Prostate gland (tissue), 2 donors: Measurements from ENCODE around the gene SLC27A1. TPM values are rescaled to one million over a fixed set of nuclear protein-coding genes. Genes with fewer than 3 reads are reported as not detected.

Source experiments
- DNase-seq: peaks from one replicate; pipeline ENCODE4 v3.0.0-alpha.2; 2019; ENCODE audit warnings: low spot score
- H3K27ac ChIP-seq, 2 donors: fragments of 200-600 bp; sonication (generic); 2 replicates each; pipeline ENCODE4 v1.5.1; 2017 to 2019
- H3K27me3 ChIP-seq: fragments of 200-600 bp; sonication (generic); replicated peaks from 2 replicates; pipeline ENCODE4 v1.5.1; 2019; ENCODE audit not compliant: insufficient read depth
- H3K36me3 ChIP-seq, 2 donors: fragments of 200-600 bp; sonication (generic); 1 replicate in 1 of 2; 2 replicates in 1 of 2; pipeline versions ENCODE4 v1.5.1 to v1.8.1; 2017 to 2019
- H3K4me1 ChIP-seq: fragments of 200-600 bp; sonication (generic); replicated peaks from 2 replicates; pipeline ENCODE4 v1.5.1; 2019
- H3K4me3 ChIP-seq, 2 donors: fragments of 200-600 bp; sonication (generic); 2 replicates each; pipeline ENCODE4 v1.5.1; 2017 to 2019
- H3K9me3 ChIP-seq: fragments of 200-600 bp; sonication (generic); 2 replicates; pipeline ENCODE4 v1.5.1; 2017
- POLR2A ChIP-seq: fragments of 450-650 bp; IDR thresholded peaks from one replicate; pipeline ENCODE4 v1.6.1; 2016; ENCODE audit warnings: antibody characterized with exemption, mild to moderate bottlenecking
- POLR2AphosphoS5 ChIP-seq: sonication (generic); formaldehyde crosslinking; IDR thresholded peaks from one replicate; pipeline ENCODE4 v1.6.1; 2017; ENCODE audit warnings: antibody characterized with exemption
- WGBS: methylation state at CpG from one replicate; pipeline ENCODE4 v1.1.5; 2018; 5-methylcytosine and 5-hydroxymethylcytosine counted together
- intact Hi-C: fragments of 100-400 bp; cut with DNase I; formaldehyde crosslinking; loops from one replicate; pipeline ENCODE4 v1.14.2; 2022
- total RNA-seq, 2 donors: library from RNA; depleted of rRNA; stranded (reverse); fragments of >200 nt; gene quantifications; one replicate each; pipeline ENCODE4 v1.1.0, GENCODE V29; 2016
- TF ChIP-seq, protein P1 (sequence below), 4 experiments: fragments of 200-600 bp in 2 of 4; fragments of 450-650 bp in 2 of 4; sonication (generic) in 2 of 4; IDR thresholded peaks; 1 replicate in 3 of 4; 2 replicates in 1 of 4; pipeline ENCODE4 v1.5.1; 2016 to 2019; ENCODE audit warnings: antibody characterized with exemption in 4 of 4, mild to moderate bottlenecking in 2 of 4, moderate library complexity in 2 of 4

SLC27A1 gene
- total RNA-seq, 2 donors from 2014 or later = 73.3 to 78.7 TPM

DNA sequence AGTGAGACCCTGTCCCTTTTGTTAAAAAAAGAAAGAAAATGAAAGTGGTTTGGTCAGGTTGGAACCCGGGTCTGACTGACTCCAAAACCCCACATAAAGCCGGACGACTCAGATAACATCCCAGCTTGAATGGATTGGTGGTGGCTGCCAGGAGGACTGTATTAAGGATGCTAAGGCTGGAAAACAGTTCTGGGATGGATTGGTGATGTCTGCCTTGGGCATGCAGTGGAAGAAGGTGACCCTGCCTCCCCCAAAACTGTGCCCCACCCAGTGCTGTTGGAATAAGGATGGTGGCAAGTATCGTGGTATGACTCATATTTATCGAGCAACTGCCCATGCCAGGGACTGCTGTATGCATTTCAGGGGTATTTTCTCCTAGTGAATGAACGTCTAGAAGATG is 66.6 kb downstream of the SLC27A1 start:
- Histone ChIP-seq H3K27me3 (no peaks in the 10 kb centered on the region), H3K27ac (no peak overlapping the region), H3K9me3 (no peaks in the 10 kb centered on the region), H3K4me3 (no peak overlapping the region), H3K36me3 (no peaks in the 10 kb centered on the region), H3K4me1 (no peaks in the 10 kb centered on the region)
- intact Hi-C loops = no loop called here
- no peak for DNase-seq
- TF ChIP-seq POLR2AphosphoS5 = no peak
- TF ChIP-seq, protein P1, sequence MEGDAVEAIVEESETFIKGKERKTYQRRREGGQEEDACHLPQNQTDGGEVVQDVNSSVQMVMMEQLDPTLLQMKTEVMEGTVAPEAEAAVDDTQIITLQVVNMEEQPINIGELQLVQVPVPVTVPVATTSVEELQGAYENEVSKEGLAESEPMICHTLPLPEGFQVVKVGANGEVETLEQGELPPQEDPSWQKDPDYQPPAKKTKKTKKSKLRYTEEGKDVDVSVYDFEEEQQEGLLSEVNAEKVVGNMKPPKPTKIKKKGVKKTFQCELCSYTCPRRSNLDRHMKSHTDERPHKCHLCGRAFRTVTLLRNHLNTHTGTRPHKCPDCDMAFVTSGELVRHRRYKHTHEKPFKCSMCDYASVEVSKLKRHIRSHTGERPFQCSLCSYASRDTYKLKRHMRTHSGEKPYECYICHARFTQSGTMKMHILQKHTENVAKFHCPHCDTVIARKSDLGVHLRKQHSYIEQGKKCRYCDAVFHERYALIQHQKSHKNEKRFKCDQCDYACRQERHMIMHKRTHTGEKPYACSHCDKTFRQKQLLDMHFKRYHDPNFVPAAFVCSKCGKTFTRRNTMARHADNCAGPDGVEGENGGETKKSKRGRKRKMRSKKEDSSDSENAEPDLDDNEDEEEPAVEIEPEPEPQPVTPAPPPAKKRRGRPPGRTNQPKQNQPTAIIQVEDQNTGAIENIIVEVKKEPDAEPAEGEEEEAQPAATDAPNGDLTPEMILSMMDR (IDR thresholded peaks at IDR 0.05) = no peak
- TF ChIP-seq POLR2A = no peak
- 71% methylated on average over 6 of the region's 6 CpGs for WGBS

DNA sequence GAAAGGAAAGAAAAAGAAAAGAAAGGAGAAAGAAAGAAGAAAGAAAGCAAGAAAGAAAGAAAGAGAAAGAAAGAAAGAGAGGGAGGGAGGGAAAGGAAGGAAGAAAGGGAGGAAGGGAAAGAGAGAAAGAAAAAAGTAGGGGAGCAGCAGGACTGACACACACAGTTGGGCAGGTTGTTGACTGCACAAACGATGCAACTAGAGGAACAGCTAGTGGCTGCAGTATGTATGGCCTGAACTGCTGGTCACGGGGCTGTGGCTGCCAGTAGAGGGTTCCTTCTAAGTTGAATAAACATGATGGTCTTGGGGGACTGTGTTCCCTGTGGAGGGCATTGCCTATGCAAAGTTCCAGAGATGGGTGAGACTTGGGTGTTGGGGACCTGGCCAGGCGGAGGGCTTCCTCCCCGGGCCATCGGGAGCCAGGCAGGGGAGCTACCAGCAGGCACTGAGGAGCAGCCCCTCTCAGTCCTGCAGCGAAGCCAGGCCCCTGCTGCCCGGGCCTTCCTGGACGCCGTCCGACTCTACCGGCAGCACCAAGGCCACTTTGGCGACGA is 68.4 kb downstream of the SLC27A1 start:
- Histone ChIP-seq H3K4me1 (no peaks in the 10 kb centered on the region), H3K9me3 (no peaks in the 10 kb centered on the region), H3K27me3 (no peaks in the 10 kb centered on the region), H3K36me3 (no peaks in the 10 kb centered on the region), H3K27ac (no peak overlapping the region), H3K4me3 (peak overlapping the region; percentile 34 to 40)
- DNase-seq = no peak
- 10% methylated on average over 13 of the region's 13 CpGs for WGBS
- TF ChIP-seq POLR2AphosphoS5 = no peak
- TF ChIP-seq, protein P1 (IDR thresholded peaks at IDR 0.05) = no peak
- no peak for TF ChIP-seq POLR2A
- intact Hi-C loops = no loop called here

DNA sequence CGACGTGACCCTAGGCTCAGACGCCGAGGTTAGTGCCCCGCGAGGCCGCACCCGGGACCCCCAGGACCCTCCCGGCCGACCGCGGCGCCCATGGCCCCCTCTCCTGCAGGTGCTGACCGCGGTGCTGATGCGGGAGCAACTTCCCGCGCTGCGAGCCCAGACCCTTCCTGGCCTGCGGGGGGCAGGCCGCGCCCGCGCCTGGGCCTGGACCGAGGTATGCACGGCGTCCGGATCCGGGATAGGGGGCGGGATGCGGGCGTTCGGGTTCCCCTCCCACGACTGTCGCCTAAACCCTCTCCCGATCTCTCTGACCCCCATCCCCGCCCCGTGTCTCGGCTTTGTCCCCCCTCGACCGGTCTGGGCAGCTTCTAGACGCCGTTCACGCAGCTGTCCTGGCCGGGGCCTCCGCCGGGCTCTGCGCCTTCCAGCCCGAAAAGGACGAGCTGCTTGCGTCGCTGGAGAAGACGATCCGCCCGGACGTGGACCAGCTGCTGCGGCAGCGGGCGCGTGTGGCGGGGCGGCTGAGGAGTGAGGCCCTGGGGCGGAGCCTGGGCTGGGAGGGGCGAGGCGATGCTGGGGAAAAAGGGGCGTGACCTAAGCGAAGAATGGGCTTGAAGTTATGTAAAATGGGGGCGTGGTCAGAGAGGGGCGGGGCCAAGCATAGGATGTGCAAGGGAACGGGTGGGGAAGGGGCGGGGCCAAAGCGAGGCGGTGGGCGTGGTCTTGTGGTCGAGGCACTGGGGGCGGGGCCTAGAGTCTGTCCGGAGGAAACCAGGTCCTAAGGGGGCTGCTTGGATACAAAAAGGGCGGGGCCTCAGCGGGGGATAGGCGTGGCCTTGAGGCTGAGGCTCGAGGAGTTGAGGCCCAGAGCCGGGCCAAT is 69.2 kb downstream of the SLC27A1 start:
- no peaks in the 10 kb centered on the region for H3K36me3 ChIP-seq
- peak overlapping the region; percentile 34 to 40 for H3K4me3 ChIP-seq
- no peaks in the 10 kb centered on the region for H3K4me1 ChIP-seq
- H3K27ac ChIP-seq = peak overlapping the region; percentile 34 to 45
- intact Hi-C loops = no loop called here
- DNase-seq = peak; percentile 80
- no peaks in the 10 kb centered on the region for H3K27me3 ChIP-seq
- under 1% methylated on average over 58 of the region's 82 CpGs for WGBS
- H3K9me3 ChIP-seq = no peaks in the 10 kb centered on the region
- TF ChIP-seq, protein P1 (IDR thresholded peaks at IDR 0.05) = peak in 3 of 4 experiments; percentile 13 to 42 (median 28)
- peak; percentile 20 for TF ChIP-seq POLR2AphosphoS5
- no peak for TF ChIP-seq POLR2A

DNA sequence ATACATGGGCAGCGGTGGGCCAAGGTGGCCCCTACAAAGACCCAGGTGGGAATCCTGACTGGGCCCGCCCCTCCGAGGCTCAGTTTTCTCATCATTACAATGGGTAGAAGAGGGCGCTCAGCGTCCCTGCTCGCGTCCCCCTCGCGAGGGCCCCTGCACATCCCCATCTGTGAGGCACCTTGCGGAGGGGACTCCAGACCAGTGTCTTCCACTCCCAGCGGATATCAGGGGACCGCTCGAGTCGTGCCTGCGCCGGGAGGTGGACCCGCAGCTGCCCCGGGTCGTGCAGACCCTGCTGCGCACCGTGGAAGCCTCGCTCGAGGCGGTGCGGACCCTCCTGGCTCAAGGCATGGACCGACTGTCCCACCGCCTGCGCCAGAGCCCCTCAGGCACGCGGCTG is 69.8 kb downstream of the SLC27A1 start:
- WGBS = 75% methylated on average over 28 of the region's 30 CpGs
- no peak overlapping the region for H3K27ac ChIP-seq

More for the DNA sequence above, 69.8 kb downstream of the SLC27A1 start:
- intact Hi-C loops = no loop called here
- DNase-seq = no peak
- no peaks in the 10 kb centered on the region for H3K27me3 ChIP-seq
- H3K4me3 ChIP-seq = no peak overlapping the region
- H3K9me3 ChIP-seq = no peaks in the 10 kb centered on the region
- TF ChIP-seq POLR2A (no peak), POLR2AphosphoS5 (no peak)
- TF ChIP-seq, protein P1 (IDR thresholded peaks at IDR 0.05) = no peak
- H3K36me3 ChIP-seq = no peaks in the 10 kb centered on the region
- no peaks in the 10 kb centered on the region for H3K4me1 ChIP-seq
